WTC11 (cell line): Measurements from ENCODE around the gene NUAK1. TPM values are rescaled to one million over a fixed set of nuclear protein-coding genes. Genes with fewer than 3 reads are reported as not detected.

Source experiments
- ATAC-seq: fragments of 200-7000 bp; cut with Tn5 transposase; 2 replicates; pipeline ENCODE4 v1.10.0; 2021; ENCODE audit warnings: mild to moderate bottlenecking, moderate library complexity
- CTCF ChIA-PET: fragments of 300-600 bp; sonication (Branson Sonifier 250); formaldehyde crosslinking; loops from one replicate; lab custom pipeline; 2021; ENCODE audit warnings: antibody characterized with exemption; lab: Charles Lee
- POLR2A ChIA-PET: fragments of 350-600 bp; sonication (Branson Sonifier 250); formaldehyde crosslinking; loops from one replicate; lab custom pipeline; 2021; ENCODE audit warnings: antibody characterized with exemption; lab: Charles Lee
- DNase-seq: peaks from one replicate; pipeline ENCODE4 v3.0.0; 2021; ENCODE audit warnings: low spot score
- H3K27ac Mint-ChIP-seq: 2 replicates; pipeline ENCODE4 v1.8.0; 2021; ENCODE audit warnings: mixed read lengths
- H3K27me3 Mint-ChIP-seq: 2 replicates; pipeline ENCODE4 v1.8.0; 2021; ENCODE audit warnings: low read depth, mild to moderate bottlenecking, moderate library complexity, mixed read lengths
- H3K36me3 Mint-ChIP-seq: 2 replicates; pipeline ENCODE4 v1.8.0; 2021; ENCODE audit warnings: mixed read lengths
- H3K4me1 Mint-ChIP-seq: 2 replicates; pipeline ENCODE4 v1.8.0; 2022; ENCODE audit warnings: mixed read lengths
- H3K4me3 Mint-ChIP-seq: 2 replicates; pipeline ENCODE4 v1.8.0; 2021; ENCODE audit warnings: mild to moderate bottlenecking, moderate library complexity, mixed read lengths
- H3K9me3 Mint-ChIP-seq: 2 replicates; pipeline ENCODE4 v1.8.0; 2021; ENCODE audit warnings: mixed read lengths
- ARID4B ChIP-seq: sonication (generic); formaldehyde crosslinking; IDR thresholded peaks from 2 replicates; pipeline ENCODE4 v1.8.0; 2023; ENCODE audit warnings: missing genetic modification reagents, mild to moderate bottlenecking, borderline replicate concordance
- CBFB ChIP-seq: sonication (generic); formaldehyde crosslinking; IDR thresholded peaks from 2 replicates; pipeline ENCODE4 v1.8.1; 2022; ENCODE audit warnings: mild to moderate bottlenecking, low read depth, missing genetic modification reagents
- CDX4 ChIP-seq: fragments of 250-450 bp; sonication (Bioruptor Pico); IDR thresholded peaks from 2 replicates; pipeline ENCODE4 v1.9.0; 2021; ENCODE audit warnings: moderate library complexity, mild to moderate bottlenecking, inconsistent platforms, borderline replicate concordance
- EMX1 ChIP-seq: fragments of 250-450 bp; sonication (Bioruptor Pico); IDR thresholded peaks from 2 replicates; pipeline ENCODE4 v1.8.0; 2021; ENCODE audit warnings: mild to moderate bottlenecking
- FOXK1 ChIP-seq: sonication (generic); formaldehyde crosslinking; IDR thresholded peaks from 2 replicates; pipeline ENCODE4 v1.8.0; 2022; ENCODE audit warnings: mild to moderate bottlenecking, moderate library complexity, missing genetic modification reagents
- IRF1 ChIP-seq: sonication (generic); formaldehyde crosslinking; IDR thresholded peaks from 2 replicates; pipeline ENCODE4 v1.8.0; 2023; ENCODE audit warnings: missing genetic modification reagents
- MXD4 ChIP-seq: fragments of 250-450 bp; sonication (Bioruptor Pico); IDR thresholded peaks from 2 replicates; pipeline ENCODE4 v1.8.0; 2021; ENCODE audit warnings: mild to moderate bottlenecking, moderate library complexity, borderline replicate concordance
- NFATC4 ChIP-seq: fragments of 250-450 bp; sonication (Bioruptor Pico); IDR thresholded peaks from 2 replicates; pipeline ENCODE4 v1.9.0; 2021; ENCODE audit warnings: mild to moderate bottlenecking
- NR2C2 ChIP-seq: sonication (generic); formaldehyde crosslinking; IDR thresholded peaks from 2 replicates; pipeline ENCODE4 v1.8.0; 2022; ENCODE audit warnings: mild to moderate bottlenecking, missing genetic modification reagents
- TP53 ChIP-seq: sonication (generic); formaldehyde crosslinking; IDR thresholded peaks from 2 replicates; pipeline ENCODE4 v1.8.1; 2023; ENCODE audit warnings: mild to moderate bottlenecking, missing genetic modification reagents
- ZMAT4 ChIP-seq: fragments of 250-450 bp; sonication (Bioruptor Pico); IDR thresholded peaks from 2 replicates; pipeline ENCODE4 v1.9.0; 2021; ENCODE audit warnings: mild to moderate bottlenecking
- ZNF232 ChIP-seq: sonication (generic); formaldehyde crosslinking; IDR thresholded peaks from 2 replicates; pipeline ENCODE4 v1.8.0; 2022; ENCODE audit warnings: mild to moderate bottlenecking, missing genetic modification reagents
- ZNF416 ChIP-seq: fragments of 250-450 bp; sonication (Bioruptor Pico); IDR thresholded peaks from 2 replicates; pipeline ENCODE4 v1.9.0; 2021; ENCODE audit warnings: mild to moderate bottlenecking, inconsistent platforms
- total RNA-seq: library from RNA; stranded (reverse); gene quantifications from 3 replicates; pipeline ENCODE4 v1.2.3, GENCODE V29; 2021
- TF ChIP-seq, protein P1 (sequence below): fragments of 250-450 bp; sonication (Bioruptor Pico); IDR thresholded peaks from 2 replicates; pipeline ENCODE4 v1.9.0; 2021; ENCODE audit warnings: mild to moderate bottlenecking, borderline replicate concordance
- TF ChIP-seq, protein P2 (sequence below): sonication (generic); formaldehyde crosslinking; conservative IDR thresholded peaks from 2 replicates; pipeline ENCODE4 v1.8.1; 2023; ENCODE audit warnings: mild to moderate bottlenecking, low read depth, missing genetic modification reagents, moderate library complexity
- TF ChIP-seq, protein P3 (sequence below): sonication (generic); formaldehyde crosslinking; IDR thresholded peaks from 2 replicates; pipeline ENCODE4 v1.8.1; 2023; ENCODE audit warnings: mild to moderate bottlenecking, missing genetic modification reagents

Gene NUAK1
- total RNA-seq, 1 experiment from 2014 or later = 15.9 TPM

DNA sequence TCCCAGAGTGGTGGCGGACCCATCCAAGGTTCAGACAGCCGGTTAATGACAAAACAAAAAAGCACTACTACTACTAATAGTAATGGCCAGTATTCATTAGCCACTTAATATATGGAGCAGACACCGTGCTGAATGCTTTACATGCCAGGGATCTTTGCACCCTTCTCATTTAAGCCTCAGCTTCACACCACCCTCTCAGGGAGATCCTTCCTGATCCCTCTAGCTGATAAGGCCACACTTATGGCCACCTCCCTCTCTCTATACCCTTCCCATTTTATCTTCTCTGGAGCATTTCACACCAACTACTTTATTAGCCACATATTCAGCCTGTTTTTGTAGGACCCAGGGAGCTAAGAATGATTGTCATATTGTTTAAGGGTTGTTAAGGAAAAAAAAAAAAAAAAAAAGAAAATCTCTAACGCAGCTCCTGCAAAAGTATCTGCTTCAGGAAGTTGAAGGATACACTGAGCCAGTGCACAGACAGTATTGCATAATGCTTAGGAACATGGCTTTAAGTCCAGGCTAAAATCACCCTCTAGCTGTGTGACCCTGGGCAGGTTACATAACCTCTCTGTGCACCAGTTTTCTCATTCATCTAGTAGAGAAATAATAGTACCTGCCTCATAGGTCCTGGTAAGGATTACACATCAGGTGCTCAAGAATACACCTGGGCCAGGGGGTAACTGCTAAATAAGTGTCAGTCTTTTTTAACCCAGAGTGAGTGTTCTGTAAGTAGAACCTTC lies 29.4 kb downstream of the NUAK1 start:
- Mint-ChIP-seq H3K36me3 (peaks cover 7% of the 10 kb centered on the region; the same call in 1 of the 2 replicates), H3K4me1 (peaks cover 79% of the 10 kb centered on the region)
- no peak for DNase-seq
- TF ChIP-seq ZMAT4 (CRISPR knock-in tag) (no peak), NFATC4 (CRISPR knock-in tag) (no peak), CDX4 (CRISPR knock-in tag) (no peak), ZNF416 (CRISPR knock-in tag) (no peak), TP53 (no peak), CBFB (CRISPR knock-in tag) (no peak), MXD4 (CRISPR knock-in tag) (no peak), ZNF232 (CRISPR knock-in tag) (no peak), ARID4B (CRISPR knock-in tag) (no peak), FOXK1 (CRISPR knock-in tag) (no peak), EMX1 (CRISPR knock-in tag) (no peak), NR2C2 (CRISPR knock-in tag) (no peak), IRF1 (CRISPR knock-in tag) (no peak)
- TF ChIP-seq, protein P1, sequence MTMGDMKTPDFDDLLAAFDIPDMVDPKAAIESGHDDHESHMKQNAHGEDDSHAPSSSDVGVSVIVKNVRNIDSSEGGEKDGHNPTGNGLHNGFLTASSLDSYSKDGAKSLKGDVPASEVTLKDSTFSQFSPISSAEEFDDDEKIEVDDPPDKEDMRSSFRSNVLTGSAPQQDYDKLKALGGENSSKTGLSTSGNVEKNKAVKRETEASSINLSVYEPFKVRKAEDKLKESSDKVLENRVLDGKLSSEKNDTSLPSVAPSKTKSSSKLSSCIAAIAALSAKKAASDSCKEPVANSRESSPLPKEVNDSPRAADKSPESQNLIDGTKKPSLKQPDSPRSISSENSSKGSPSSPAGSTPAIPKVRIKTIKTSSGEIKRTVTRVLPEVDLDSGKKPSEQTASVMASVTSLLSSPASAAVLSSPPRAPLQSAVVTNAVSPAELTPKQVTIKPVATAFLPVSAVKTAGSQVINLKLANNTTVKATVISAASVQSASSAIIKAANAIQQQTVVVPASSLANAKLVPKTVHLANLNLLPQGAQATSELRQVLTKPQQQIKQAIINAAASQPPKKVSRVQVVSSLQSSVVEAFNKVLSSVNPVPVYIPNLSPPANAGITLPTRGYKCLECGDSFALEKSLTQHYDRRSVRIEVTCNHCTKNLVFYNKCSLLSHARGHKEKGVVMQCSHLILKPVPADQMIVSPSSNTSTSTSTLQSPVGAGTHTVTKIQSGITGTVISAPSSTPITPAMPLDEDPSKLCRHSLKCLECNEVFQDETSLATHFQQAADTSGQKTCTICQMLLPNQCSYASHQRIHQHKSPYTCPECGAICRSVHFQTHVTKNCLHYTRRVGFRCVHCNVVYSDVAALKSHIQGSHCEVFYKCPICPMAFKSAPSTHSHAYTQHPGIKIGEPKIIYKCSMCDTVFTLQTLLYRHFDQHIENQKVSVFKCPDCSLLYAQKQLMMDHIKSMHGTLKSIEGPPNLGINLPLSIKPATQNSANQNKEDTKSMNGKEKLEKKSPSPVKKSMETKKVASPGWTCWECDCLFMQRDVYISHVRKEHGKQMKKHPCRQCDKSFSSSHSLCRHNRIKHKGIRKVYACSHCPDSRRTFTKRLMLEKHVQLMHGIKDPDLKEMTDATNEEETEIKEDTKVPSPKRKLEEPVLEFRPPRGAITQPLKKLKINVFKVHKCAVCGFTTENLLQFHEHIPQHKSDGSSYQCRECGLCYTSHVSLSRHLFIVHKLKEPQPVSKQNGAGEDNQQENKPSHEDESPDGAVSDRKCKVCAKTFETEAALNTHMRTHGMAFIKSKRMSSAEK = no peak
- TF ChIP-seq, protein P2, sequence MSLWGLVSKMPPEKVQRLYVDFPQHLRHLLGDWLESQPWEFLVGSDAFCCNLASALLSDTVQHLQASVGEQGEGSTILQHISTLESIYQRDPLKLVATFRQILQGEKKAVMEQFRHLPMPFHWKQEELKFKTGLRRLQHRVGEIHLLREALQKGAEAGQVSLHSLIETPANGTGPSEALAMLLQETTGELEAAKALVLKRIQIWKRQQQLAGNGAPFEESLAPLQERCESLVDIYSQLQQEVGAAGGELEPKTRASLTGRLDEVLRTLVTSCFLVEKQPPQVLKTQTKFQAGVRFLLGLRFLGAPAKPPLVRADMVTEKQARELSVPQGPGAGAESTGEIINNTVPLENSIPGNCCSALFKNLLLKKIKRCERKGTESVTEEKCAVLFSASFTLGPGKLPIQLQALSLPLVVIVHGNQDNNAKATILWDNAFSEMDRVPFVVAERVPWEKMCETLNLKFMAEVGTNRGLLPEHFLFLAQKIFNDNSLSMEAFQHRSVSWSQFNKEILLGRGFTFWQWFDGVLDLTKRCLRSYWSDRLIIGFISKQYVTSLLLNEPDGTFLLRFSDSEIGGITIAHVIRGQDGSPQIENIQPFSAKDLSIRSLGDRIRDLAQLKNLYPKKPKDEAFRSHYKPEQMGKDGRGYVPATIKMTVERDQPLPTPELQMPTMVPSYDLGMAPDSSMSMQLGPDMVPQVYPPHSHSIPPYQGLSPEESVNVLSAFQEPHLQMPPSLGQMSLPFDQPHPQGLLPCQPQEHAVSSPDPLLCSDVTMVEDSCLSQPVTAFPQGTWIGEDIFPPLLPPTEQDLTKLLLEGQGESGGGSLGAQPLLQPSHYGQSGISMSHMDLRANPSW (CRISPR knock-in tag) = no peak
- TF ChIP-seq, protein P3, sequence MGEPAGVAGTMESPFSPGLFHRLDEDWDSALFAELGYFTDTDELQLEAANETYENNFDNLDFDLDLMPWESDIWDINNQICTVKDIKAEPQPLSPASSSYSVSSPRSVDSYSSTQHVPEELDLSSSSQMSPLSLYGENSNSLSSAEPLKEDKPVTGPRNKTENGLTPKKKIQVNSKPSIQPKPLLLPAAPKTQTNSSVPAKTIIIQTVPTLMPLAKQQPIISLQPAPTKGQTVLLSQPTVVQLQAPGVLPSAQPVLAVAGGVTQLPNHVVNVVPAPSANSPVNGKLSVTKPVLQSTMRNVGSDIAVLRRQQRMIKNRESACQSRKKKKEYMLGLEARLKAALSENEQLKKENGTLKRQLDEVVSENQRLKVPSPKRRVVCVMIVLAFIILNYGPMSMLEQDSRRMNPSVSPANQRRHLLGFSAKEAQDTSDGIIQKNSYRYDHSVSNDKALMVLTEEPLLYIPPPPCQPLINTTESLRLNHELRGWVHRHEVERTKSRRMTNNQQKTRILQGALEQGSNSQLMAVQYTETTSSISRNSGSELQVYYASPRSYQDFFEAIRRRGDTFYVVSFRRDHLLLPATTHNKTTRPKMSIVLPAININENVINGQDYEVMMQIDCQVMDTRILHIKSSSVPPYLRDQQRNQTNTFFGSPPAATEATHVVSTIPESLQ (CRISPR knock-in tag) = no peak
- TF ChIP-seq, all 79 proteins: peak for 0
- POLR2A ChIA-PET = interaction anchor here (0.8 to 2.9 kb wide), 3 partner anchors 27 to 233 kb away, joined by 3 to 16 read pairs (median 15); partner anchors contain the start of gene NUAK1
- Mint-ChIP-seq H3K9me3 (no peaks in the 10 kb centered on the region), H3K27ac (peak overlapping the region; percentile 76), H3K4me3 (no peak overlapping the region), H3K27me3 (no peaks in the 10 kb centered on the region; the same call in 1 of the 2 replicates)
- CTCF ChIA-PET = interaction anchor here (0.6 to 1.6 kb wide), 7 partner anchors 8 to 725 kb away, joined by 3 to 6 read pairs (median 3); no protein-coding TSS in a partner anchor
- no peak for ATAC-seq
